Measurements from ENCODE around the gene DNAJC21. TPM values are rescaled to one million over a fixed set of nuclear protein-coding genes. Genes with fewer than 3 reads are reported as not detected.

DNAJC21 gene
- total and polyA plus RNA-seq, 10 of the 15 experiments (the other 5 are each of a cell fraction or from before 2014, with no cell fraction given) = 9.2 to 53.5 (median 23.7) TPM

GRCh38 chr5:34915139-34915855 is 14.1 kb upstream of the DNAJC21 start, which contains the start of the genes BRIX1 and RAD1 (continued):
- TF ChIP-seq MLLT1 (IDR thresholded peaks at IDR 0.05) (peak; percentile 97), E2F4 (IDR thresholded peaks at IDR 0.05; ENCODE audit: low read depth, low read length) (peak; percentile 72), SUZ12 (IDR thresholded peaks at IDR 0.05; ENCODE audit: unreplicated experiment) (no peak), SMC3 (IDR thresholded peaks at IDR 0.05; ENCODE audit: borderline replicate concordance, low read length) (0 out of 2 replicates have a peak, but pooled peaks have one; percentile 14), SIN3A (IDR thresholded peaks at IDR 0.05; ENCODE audit: low read depth, low read length) (peak; percentile 96), NFIC (IDR thresholded peaks at IDR 0.05; ENCODE audit: low read depth, low read length) (0 out of 2 replicates have a peak, but pooled peaks have one; percentile 18)

GRCh38 chr5:34915856-34916192 is 13.5 kb upstream of the DNAJC21 start:
- Histone ChIP-seq H3K9ac (ENCODE audit: control insufficient read depth, insufficient read depth, low read length) (peak overlapping the region; percentile 96), H3K27ac (ENCODE audit: control insufficient read depth, insufficient read depth) (peak overlapping the region; percentile 90), H3K4me1 (ENCODE audit: control insufficient read depth, insufficient read depth, low read length) (peaks cover 6% of the 10 kb centered on the region; the same call in 1 of the 2 replicates), H3K27me3 (replicated peaks in 1 of 2; ENCODE audit: control insufficient read depth in 2 of 2, insufficient read depth in 2 of 2, low read length in 1 of 2) (no peaks in the 10 kb centered on the region), H3K36me3 (ENCODE audit: control insufficient read depth in 2 of 2, insufficient read depth in 2 of 2, low read length in 1 of 2) (peaks cover 0 to 12% of the 10 kb centered on the region in 2 experiments; a peak in 2 of 4 replicates), H3K4me3 (peak overlapping the region; percentile 86), H3K79me2 (ENCODE audit: control insufficient read depth, insufficient read depth, low read length) (peaks cover 71% of the 10 kb centered on the region), H4K20me1 (ENCODE audit: control insufficient read depth, insufficient read depth) (no peaks in the 10 kb centered on the region), H3K4me2 (ENCODE audit: control insufficient read depth, insufficient read depth) (no peak overlapping the region), H3K9me3 (replicated peaks; ENCODE audit: control insufficient read depth, insufficient read depth, low read length) (no peaks in the 10 kb centered on the region), H2AFZ (ENCODE audit: control insufficient read depth, low read depth, low read length) (peak overlapping the region; percentile 77)
- peak; percentile 6 for ATAC-seq
- SMC1A ChIA-PET (ENCODE audit: uncharacterized antibody, unreplicated experiment) = interaction anchor here (0.9 to 4.5 kb wide), 10 partner anchors 8 to 919 kb away, joined by 3 to 27 read pairs (median 4); no protein-coding TSS in a partner anchor
- WGBS (ENCODE audit: insufficient coverage, insufficient replicate concordance, low lambda C conversion rate, missing lambda C conversion rate) = under 1% methylated on average over 20 of the region's 20 CpGs
- CTCF ChIA-PET = interaction anchor here (0.7 to 2.9 kb wide), 10 partner anchors 8 to 430 kb away, joined by 3 to 13 read pairs (median 5); partner anchors contain the start of gene DNAJC21
- POLR2A ChIA-PET = interaction anchor here (1.3 to 5.3 kb wide), 3 partner anchors 11 to 42 kb away, joined by 3 to 79 read pairs (median 11); partner anchors contain the start of gene DNAJC21
- BruUV-seq (replicated peaks) = TSS peak; percentile 85
- RAD21 ChIA-PET (ENCODE audit: unreplicated experiment) = interaction anchor here (0.9 to 3.8 kb wide), 7 partner anchors 8 to 430 kb away, joined by 3 to 50 read pairs (median 5); partner anchors contain the start of gene DNAJC21
- intact Hi-C loops (cut with micrococcal nuclease; ENCODE audit: unreplicated experiment) (loop anchor here (2.0 to 10.0 kb wide), 3 partner anchors 13 to 911 kb away; partner anchors contain the start of genes AMACR and DNAJC21), in situ Hi-C loops (cut with MboI) (loop anchor here (10.0 to 25.0 kb wide), 3 partner anchors 429 to 1471 kb away; partner anchors contain the start of genes AMACR and TARS1)
- FAIRE-seq = no peak
- no peak for DNase-seq (ENCODE audit: low read depth, low spot score)
- TF ChIP-seq POLR2AphosphoS5 (IDR thresholded peaks at IDR 0.05; ENCODE audit: low read length) (no peak), EED (IDR thresholded peaks at IDR 0.05; ENCODE audit: low read depth) (no peak), MYC (IDR thresholded peaks at IDR 0.05; ENCODE audit: insufficient read depth, insufficient read length, insufficient replicate concordance, low read length, severe bottlenecking) (peak; percentile 10), REST (IDR thresholded peaks at IDR 0.05; ENCODE audit: low read depth, low read length) (no peak), SIX5 (IDR thresholded peaks at IDR 0.05; ENCODE audit: low read depth, low read length, severe bottlenecking) (no peak), BHLHE40 (IDR thresholded peaks at IDR 0.05; ENCODE audit: borderline replicate concordance in 1 of 2, low read depth in 2 of 2, low read length in 1 of 2) (no peak), NRF1 (conservative IDR thresholded peaks at IDR 0.05; ENCODE audit: low read depth, low read length) (no peak), EP300 (IDR thresholded peaks at IDR 0.05; ENCODE audit: borderline replicate concordance in 1 of 2, control insufficient read depth in 1 of 2, low read depth in 2 of 2, low read length in 2 of 2) (no peak)
